K562 (cell line): ENCODE measurements around the gene SLC9C2. TPM values are rescaled to one million over a fixed set of nuclear protein-coding genes. Genes with fewer than 3 reads are reported as not detected.

Source experiments
- GTF2E2 ChIP-seq: fragments of 200-800 bp; sonication (Bioruptor generic); IDR thresholded peaks from 2 replicates; pipeline ENCODE4 v1.6.1; 2016; ENCODE audit warnings: missing genetic modification characterization, missing compliant biosample characterization
- polyA plus RNA-seq, 8 experiments: library from polyadenylated mRNA; depleted of rRNA in 4 of 8; stranded (reverse) in 5 of 8; unstranded in 3 of 8; fragments of >200 nt; fragmentation: Nextera tagmentation in 2 of 8; fragmentation: Illumina TruSeq in 1 of 8; extraction: Ambion mirVana in 2 of 8; extraction: Trizol in 1 of 8; gene quantifications; 2 replicates each; pipeline versions ENCODE4 v1.2.1 to v1.2.3, GENCODE V29; 2011 to 2014; ENCODE audit warnings: inconsistent platforms in 1 of 8, missing spikeins in 1 of 8
- total RNA-seq, 7 experiments: library from RNA; depleted of rRNA in 6 of 7; stranded (reverse); fragments of >200 nt in 6 of 7; fragmentation: Illumina TruSeq in 2 of 7; extraction: Trizol in 2 of 7; gene quantifications; 2 replicates each; pipeline versions ENCODE4 v1.2.1 to v1.2.3, GENCODE V29; 2011 to 2021; ENCODE audit warnings: low replicate concordance in 1 of 7
- TF ChIP-seq, protein P1 (sequence below), 2 experiments: fragments of 450-650 bp in 1 of 2; sonication (generic) in 1 of 2; formaldehyde crosslinking in 1 of 2; IDR thresholded peaks; 2 replicates each; pipeline versions ENCODE4 v1.7.1 to v1.9.0; 2016 to 2022; ENCODE audit warnings: inconsistent platforms in 1 of 2, mild to moderate bottlenecking in 1 of 2, missing genetic modification reagents in 1 of 2
- TF ChIP-seq, protein P2 (sequence below), 2 experiments: fragments of 450-650 bp in 1 of 2; sonication (generic) in 1 of 2; formaldehyde crosslinking in 1 of 2; IDR thresholded peaks in 1 of 2; conservative IDR thresholded peaks in 1 of 2; 2 replicates each; pipeline versions ENCODE4 v1.6.1 to v1.8.1; 2016 to 2023; ENCODE audit warnings: mild to moderate bottlenecking in 2 of 2, moderate library complexity in 2 of 2, inconsistent platforms in 1 of 2, missing genetic modification reagents in 1 of 2
- TF ChIP-seq, protein P3 (sequence below): fragments of 250-450 bp; sonication (Bioruptor Pico); IDR thresholded peaks from 2 replicates; pipeline ENCODE4 v1.8.0; 2021; ENCODE audit warnings: moderate library complexity, mild to moderate bottlenecking, inconsistent platforms

SLC9C2 gene
- total and polyA plus RNA-seq, 9 of the 15 experiments (the other 6 are each of a cell fraction or from before 2014, with no cell fraction given) = 0.11 to 0.22 (median 0.15) TPM; not detected in 5

DNA sequence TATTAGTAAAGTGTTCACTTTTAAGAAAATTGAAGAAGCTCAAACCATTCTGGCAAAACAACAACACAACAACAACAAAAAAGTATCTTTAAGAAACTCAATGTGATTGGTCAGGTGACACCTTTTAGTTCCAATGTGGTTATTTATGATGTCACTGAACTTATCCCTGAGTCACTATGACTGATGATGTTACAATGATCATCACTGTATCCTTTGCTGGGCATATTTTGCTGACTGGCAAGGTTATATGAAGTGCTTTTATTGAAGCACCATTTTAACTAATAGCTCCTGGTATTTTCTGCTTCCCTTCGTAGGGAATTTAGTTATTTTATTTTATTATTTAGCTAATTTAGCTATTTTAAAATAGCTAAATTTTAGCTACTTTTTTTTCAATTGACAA, 32.2 kb upstream of the SLC9C2 start, which contains the start of gene TEX50 (continued):
- TF ChIP-seq, protein P1, sequence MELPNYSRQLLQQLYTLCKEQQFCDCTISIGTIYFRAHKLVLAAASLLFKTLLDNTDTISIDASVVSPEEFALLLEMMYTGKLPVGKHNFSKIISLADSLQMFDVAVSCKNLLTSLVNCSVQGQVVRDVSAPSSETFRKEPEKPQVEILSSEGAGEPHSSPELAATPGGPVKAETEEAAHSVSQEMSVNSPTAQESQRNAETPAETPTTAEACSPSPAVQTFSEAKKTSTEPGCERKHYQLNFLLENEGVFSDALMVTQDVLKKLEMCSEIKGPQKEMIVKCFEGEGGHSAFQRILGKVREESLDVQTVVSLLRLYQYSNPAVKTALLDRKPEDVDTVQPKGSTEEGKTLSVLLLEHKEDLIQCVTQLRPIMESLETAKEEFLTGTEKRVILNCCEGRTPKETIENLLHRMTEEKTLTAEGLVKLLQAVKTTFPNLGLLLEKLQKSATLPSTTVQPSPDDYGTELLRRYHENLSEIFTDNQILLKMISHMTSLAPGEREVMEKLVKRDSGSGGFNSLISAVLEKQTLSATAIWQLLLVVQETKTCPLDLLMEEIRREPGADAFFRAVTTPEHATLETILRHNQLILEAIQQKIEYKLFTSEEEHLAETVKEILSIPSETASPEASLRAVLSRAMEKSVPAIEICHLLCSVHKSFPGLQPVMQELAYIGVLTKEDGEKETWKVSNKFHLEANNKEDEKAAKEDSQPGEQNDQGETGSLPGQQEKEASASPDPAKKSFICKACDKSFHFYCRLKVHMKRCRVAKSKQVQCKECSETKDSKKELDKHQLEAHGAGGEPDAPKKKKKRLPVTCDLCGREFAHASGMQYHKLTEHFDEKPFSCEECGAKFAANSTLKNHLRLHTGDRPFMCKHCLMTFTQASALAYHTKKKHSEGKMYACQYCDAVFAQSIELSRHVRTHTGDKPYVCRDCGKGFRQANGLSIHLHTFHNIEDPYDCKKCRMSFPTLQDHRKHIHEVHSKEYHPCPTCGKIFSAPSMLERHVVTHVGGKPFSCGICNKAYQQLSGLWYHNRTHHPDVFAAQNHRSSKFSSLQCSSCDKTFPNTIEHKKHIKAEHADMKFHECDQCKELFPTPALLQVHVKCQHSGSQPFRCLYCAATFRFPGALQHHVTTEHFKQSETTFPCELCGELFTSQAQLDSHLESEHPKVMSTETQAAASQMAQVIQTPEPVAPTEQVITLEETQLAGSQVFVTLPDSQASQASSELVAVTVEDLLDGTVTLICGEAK (IDR thresholded peaks at IDR 0.05) = no peak
- TF ChIP-seq, protein P1 (CRISPR knock-in tag; IDR thresholded peaks at IDR 0.05) = no peak
- TF ChIP-seq, protein P2, sequence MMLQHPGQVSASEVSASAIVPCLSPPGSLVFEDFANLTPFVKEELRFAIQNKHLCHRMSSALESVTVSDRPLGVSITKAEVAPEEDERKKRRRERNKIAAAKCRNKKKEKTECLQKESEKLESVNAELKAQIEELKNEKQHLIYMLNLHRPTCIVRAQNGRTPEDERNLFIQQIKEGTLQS (IDR thresholded peaks at IDR 0.05) = peak; percentile 75
- TF ChIP-seq, protein P2 (CRISPR knock-in tag; conservative IDR thresholded peaks at IDR 0.05) = no peak
- TF ChIP-seq GTF2E2 = no peak
- TF ChIP-seq, protein P3, sequence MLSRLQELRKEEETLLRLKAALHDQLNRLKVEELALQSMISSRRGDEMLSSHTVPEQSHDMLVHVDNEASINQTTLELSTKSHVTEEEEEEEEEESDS (CRISPR knock-in tag) = no peak
